GM18508 (cell line): ENCODE data around the gene SARNP.

Experiments
- ATAC-seq: cut with Tn5 transposase; IDR thresholded peaks from one replicate; pipeline ENCODE4 v1.9.1; 2021; ENCODE audit warnings: moderate number of reproducible peaks; ENCODE audit not compliant: insufficient read depth, unreplicated experiment

Gene SARNP

GRCh38 chr12:55728939-55729818, 88.3 kb downstream of the SARNP start, which contains the start of gene CD63:
CD63 (minus strand) TSS chr12:55729009; CDS start chr12:55728341, 668 bp downstream.
- peak; percentile 35 for ATAC-seq

GRCh38 chr12:55728186-55728938, 89.2 kb downstream of the SARNP start:
- peak; percentile 9 for ATAC-seq

- ATAC-seq, result no peak
Measured at GRCh38 chr12:55727643-55728185, 89.8 kb downstream of the SARNP start.

- ATAC-seq, result no peak
Measured at GRCh38 chr12:55726971-55727370, 90.6 kb downstream of the SARNP start.

GRCh38 chr12:55725556-55725955, 92.0 kb downstream of the SARNP start:
- ATAC-seq, result no peak

GRCh38 chr12:55724940-55725309, 92.6 kb downstream of the SARNP start:
- ATAC-seq, result no peak

GRCh38 chr12:55724226-55724939, 93.1 kb downstream of the SARNP start:
- ATAC-seq, result no peak

GRCh38 chr12:55723516-55724225, 93.9 kb downstream of the SARNP start:
- no peak for ATAC-seq

- ATAC-seq, result no peak
Measured at GRCh38 chr12:55722948-55723347, 94.6 kb downstream of the SARNP start.

- no peak for ATAC-seq
Measured at GRCh38 chr12:55721601-55722213, 95.8 kb downstream of the SARNP start.

- ATAC-seq, result no peak
Measured at GRCh38 chr12:55720894-55721444, 96.6 kb downstream of the SARNP start.

- no peak for ATAC-seq
Measured at GRCh38 chr12:55720071-55720564, 97.4 kb downstream of the SARNP start, which contains the start of gene RDH5. RDH5 (plus strand) TSS chr12:55720393; CDS start chr12:55721185, 792 bp downstream.

GRCh38 chr12:55719371-55719770, 98.2 kb downstream of the SARNP start:
- no peak for ATAC-seq

- no peak for ATAC-seq
Measured at GRCh38 chr12:55718624-55719275, 98.8 kb downstream of the SARNP start.

GRCh38 chr12:55718015-55718414, 99.5 kb downstream of the SARNP start:
- no peak for ATAC-seq

GRCh38 chr12:55717011-55718007, 100.2 kb downstream of the SARNP start:
- ATAC-seq, result no peak

- no peak for ATAC-seq
Measured at GRCh38 chr12:55716582-55716957, 101.0 kb downstream of the SARNP start.
